HUES6 (cell line): ENCODE results near the gene P2RX5.

Source experiments
- H3K27ac ChIP-seq: 2 replicates; pipeline ENCODE4 v1.7.0; 2013; ENCODE audit warnings: low read depth, mild to moderate bottlenecking, low read length, inconsistent platforms
- H3K27me3 ChIP-seq: 2 replicates; pipeline ENCODE4 v1.6.1; 2013; ENCODE audit warnings: low read length; ENCODE audit not compliant: control insufficient read depth, insufficient read depth
- H3K36me3 ChIP-seq: 2 replicates; pipeline ENCODE4 v1.6.1; 2013; ENCODE audit warnings: low read length; ENCODE audit not compliant: control insufficient read depth, insufficient read depth
- H3K4me1 ChIP-seq: 2 replicates; pipeline ENCODE4 v1.6.1; 2013; ENCODE audit warnings: low read length; ENCODE audit not compliant: control insufficient read depth, insufficient read depth
- H3K4me3 ChIP-seq: 2 replicates; pipeline ENCODE4 v1.5.1; 2013; ENCODE audit warnings: low read depth, low read length
- H3K9ac ChIP-seq: one replicate; pipeline ENCODE4 v1.6.1; 2013; ENCODE audit warnings: mild to moderate bottlenecking, low read length
- H3K9me3 ChIP-seq: 2 replicates; pipeline ENCODE4 v1.6.1; 2013; ENCODE audit warnings: low read depth, low read length; ENCODE audit not compliant: control insufficient read depth, insufficient read depth

The P2RX5 gene

DNA sequence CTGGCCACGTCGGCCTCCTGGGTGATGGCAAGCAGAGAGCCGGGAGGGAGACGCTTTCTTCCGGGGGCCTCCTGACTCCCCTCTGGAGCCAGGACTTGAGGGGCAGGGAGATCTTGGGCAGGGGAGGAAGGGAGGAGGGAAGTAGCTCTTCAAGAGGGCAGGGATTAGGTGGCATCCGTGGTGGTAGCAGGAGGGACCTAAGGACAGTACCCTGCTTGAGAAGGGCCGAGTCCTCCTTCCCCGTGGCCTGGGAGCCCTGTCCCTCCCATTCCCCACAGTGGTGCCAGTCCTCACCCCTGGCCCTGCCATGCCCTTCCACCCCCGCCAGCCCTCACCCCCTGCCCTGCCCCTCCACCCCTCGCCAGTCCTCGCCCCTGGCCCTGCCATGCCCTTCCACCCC, 40.2 kb downstream of the P2RX5 start:
- Histone ChIP-seq H3K9me3 (no peaks in the 10 kb centered on the region), H3K36me3 (peaks cover 27% of the 10 kb centered on the region), H3K27me3 (no peaks in the 10 kb centered on the region), H3K4me1 (peaks cover 7% of the 10 kb centered on the region), H3K9ac (no peak overlapping the region), H3K4me3 (no peak overlapping the region), H3K27ac (no peak overlapping the region)

GRCh38 chr17:3647769-3648555, 48.0 kb downstream of the P2RX5 start:
- H3K27ac ChIP-seq = no peak overlapping the region
- H3K36me3 ChIP-seq = peaks cover 38% of the 10 kb centered on the region
- no peaks in the 10 kb centered on the region for H3K4me1 ChIP-seq

DNA sequence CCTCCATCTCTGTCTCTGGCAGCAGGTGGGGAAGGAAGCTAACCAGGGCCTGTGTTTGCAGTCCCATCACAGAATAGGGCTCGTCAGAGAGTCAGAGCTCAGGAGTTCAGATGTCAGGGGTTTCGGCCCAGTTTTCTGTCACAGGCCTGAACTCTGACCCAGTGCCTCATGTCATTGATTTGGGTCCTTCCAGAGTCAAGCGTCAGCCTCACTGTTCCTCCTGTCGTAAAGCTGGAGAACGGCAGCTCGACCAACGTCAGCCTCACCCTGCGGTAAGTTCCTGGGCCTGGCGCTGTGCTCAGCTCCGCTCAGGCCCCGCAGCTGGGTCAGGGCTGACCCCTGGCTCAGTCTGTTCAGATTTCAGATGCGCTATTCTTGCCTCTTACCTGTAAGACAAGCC, 48.7 kb downstream of the P2RX5 start:
- Histone ChIP-seq H3K9ac (no peak overlapping the region), H3K36me3 (peaks cover 38% of the 10 kb centered on the region)

More at GRCh38 chr17:3647769-3648555, 48.0 kb downstream of the P2RX5 start:
- Histone ChIP-seq H3K27me3 (no peaks in the 10 kb centered on the region), H3K4me3 (no peak overlapping the region), H3K9ac (no peak overlapping the region), H3K9me3 (no peaks in the 10 kb centered on the region)

DNA sequence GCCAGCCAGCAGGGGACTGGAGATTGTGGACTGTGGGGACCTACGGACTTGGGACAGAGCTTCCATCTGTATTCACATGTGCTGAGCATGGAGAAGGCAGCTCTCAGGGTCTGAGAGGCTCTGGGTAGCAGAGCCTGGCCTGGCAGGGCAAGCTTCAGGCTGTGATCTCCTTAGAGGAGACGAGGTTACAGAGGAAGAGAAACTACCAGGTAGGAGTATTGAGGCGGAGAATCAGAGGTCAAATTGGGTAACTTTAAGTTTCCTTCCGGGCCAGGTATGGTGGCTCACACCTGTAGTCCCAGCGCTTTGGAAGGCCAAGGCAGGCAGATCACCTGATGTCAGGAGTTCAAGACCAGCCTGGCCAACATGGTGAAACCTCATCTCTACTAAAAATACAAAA, 50.6 kb downstream of the P2RX5 start:
- Histone ChIP-seq H3K27me3 (no peaks in the 10 kb centered on the region), H3K4me3 (no peak overlapping the region), H3K9me3 (no peaks in the 10 kb centered on the region), H3K27ac (no peak overlapping the region), H3K4me1 (peaks cover 8% of the 10 kb centered on the region), H3K9ac (no peak overlapping the region), H3K36me3 (peaks cover 42% of the 10 kb centered on the region)

More for the DNA sequence above, 48.7 kb downstream of the P2RX5 start:
- Histone ChIP-seq H3K4me3 (no peak overlapping the region), H3K27ac (no peak overlapping the region), H3K27me3 (no peaks in the 10 kb centered on the region), H3K4me1 (no peaks in the 10 kb centered on the region), H3K9me3 (no peaks in the 10 kb centered on the region)

DNA sequence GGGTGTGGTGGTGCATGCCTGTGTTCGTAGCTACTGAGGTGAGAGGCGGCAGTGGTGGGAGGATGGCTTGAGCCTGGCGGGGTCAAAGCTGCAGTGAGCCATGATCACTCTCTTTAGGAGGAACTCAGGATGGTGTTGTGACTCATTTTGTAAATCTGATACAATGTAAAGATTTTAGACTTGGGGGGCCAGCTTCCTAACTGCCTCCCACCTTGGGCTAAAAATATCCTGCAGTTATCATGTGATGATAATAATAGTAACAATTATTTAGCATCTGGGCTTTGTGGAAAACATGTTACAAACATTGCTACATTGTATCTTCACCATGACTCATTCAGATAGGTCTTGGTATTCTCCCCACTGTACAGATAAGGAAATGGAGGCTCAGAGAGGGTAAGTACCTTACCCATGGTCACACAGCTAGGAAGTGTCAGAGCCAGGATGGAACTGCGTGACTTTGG, 52.0 kb downstream of the P2RX5 start:
- peaks cover 12% of the 10 kb centered on the region for H3K4me1 ChIP-seq
- H3K27me3 ChIP-seq = no peaks in the 10 kb centered on the region
- H3K36me3 ChIP-seq = peaks cover 35% of the 10 kb centered on the region
- H3K9me3 ChIP-seq = no peaks in the 10 kb centered on the region
- H3K4me3 ChIP-seq = no peak overlapping the region
- H3K27ac ChIP-seq = no peak overlapping the region
- no peak overlapping the region for H3K9ac ChIP-seq

DNA sequence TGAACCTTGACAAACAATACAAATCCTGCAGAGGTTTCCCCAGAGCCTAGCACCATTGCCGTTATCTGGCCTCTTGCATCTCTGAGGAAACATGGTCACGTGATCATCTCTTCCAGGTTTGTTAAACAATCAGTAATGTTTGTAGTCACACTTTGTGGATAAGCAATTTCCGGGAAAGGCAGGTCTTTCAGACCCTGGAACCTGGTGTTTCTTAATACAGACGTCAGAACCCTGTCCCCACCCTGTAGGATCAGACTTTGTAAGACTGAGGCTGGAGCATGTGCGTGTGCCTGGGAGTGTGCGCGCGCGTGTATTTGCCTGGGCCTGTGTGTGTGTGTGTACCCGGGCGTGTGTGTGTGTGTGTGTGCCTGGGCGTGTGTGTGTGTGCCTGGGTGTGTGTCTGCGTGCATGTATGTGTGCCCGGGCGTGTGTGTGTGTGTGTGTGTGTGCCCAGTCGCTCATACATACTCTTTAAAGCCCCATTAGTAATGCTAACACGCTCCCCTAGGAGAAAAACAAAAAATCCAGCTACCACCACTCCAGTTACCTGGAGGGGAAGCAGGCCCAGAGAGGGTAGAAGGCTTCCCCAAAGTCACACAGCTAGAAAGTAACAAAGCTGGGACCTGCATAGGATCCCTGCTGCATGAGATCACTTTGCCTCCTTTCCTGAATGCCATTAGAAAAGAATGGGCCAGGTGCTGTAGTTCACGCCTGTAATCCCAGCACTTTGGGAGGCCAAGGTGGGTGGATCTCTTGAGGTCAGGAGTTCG, 54.1 kb downstream of the P2RX5 start:
- Histone ChIP-seq H3K27ac (no peak overlapping the region; the same call in 1 of the 2 replicates), H3K9me3 (no peaks in the 10 kb centered on the region), H3K4me3 (no peak overlapping the region), H3K4me1 (peaks cover 12% of the 10 kb centered on the region), H3K36me3 (peaks cover 29% of the 10 kb centered on the region), H3K27me3 (no peaks in the 10 kb centered on the region), H3K9ac (no peak overlapping the region)

- Histone ChIP-seq H3K4me1 (peaks cover 12% of the 10 kb centered on the region), H3K9ac (no peak overlapping the region), H3K9me3 (no peaks in the 10 kb centered on the region), H3K27me3 (no peaks in the 10 kb centered on the region), H3K4me3 (no peak overlapping the region), H3K36me3 (peaks cover 27% of the 10 kb centered on the region), H3K27ac (peak overlapping the region; percentile 62; the same call in 1 of the 2 replicates)
Observed at GRCh38 chr17:3641014-3641413, 54.9 kb downstream of the P2RX5 start.

- peaks cover 23% of the 10 kb centered on the region for H3K36me3 ChIP-seq
- no peak overlapping the region for H3K4me3 ChIP-seq
- 0 out of 2 replicates have a peak overlapping the region, but pooled peaks have one; percentile 32 for H3K27ac ChIP-seq
Observed at GRCh38 chr17:3639981-3640596, 55.9 kb downstream of the P2RX5 start.

DNA sequence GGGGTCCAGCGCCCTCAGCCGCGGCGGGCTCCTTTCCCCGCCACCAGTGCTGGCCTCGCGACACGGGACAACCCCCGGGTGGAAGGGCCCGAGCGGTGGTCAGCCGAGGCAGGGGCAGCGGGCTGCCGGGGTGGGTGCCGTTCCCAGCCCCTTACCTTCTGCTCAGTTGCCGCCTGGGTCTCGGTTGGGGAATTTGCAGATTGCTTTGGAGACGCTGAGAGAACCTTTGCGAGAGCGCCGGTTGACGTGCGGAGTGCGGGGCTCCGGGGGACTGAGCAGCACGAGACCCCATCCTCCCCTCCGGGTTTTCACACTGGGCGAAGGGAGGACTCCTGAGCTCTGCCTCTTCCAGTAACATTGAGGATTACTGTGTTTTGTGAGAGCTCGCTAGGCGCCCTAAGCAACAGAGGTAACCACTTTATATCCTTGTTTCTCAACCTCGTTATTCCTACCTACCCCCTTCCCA, 59.0 kb downstream of the P2RX5 start:
- peaks cover 12% of the 10 kb centered on the region for H3K4me1 ChIP-seq
- H3K36me3 ChIP-seq = peaks cover 23% of the 10 kb centered on the region
- H3K9me3 ChIP-seq = no peaks in the 10 kb centered on the region
- peak overlapping the region; percentile 94 for H3K4me3 ChIP-seq
- H3K27ac ChIP-seq = peak overlapping the region; percentile 95
- H3K27me3 ChIP-seq = no peaks in the 10 kb centered on the region
- H3K9ac ChIP-seq = peak overlapping the region; percentile 88

More at GRCh38 chr17:3639981-3640596, 55.9 kb downstream of the P2RX5 start:
- no peaks in the 10 kb centered on the region for H3K9me3 ChIP-seq
- no peaks in the 10 kb centered on the region for H3K27me3 ChIP-seq
- H3K9ac ChIP-seq = no peak overlapping the region
- H3K4me1 ChIP-seq = peaks cover 12% of the 10 kb centered on the region

DNA sequence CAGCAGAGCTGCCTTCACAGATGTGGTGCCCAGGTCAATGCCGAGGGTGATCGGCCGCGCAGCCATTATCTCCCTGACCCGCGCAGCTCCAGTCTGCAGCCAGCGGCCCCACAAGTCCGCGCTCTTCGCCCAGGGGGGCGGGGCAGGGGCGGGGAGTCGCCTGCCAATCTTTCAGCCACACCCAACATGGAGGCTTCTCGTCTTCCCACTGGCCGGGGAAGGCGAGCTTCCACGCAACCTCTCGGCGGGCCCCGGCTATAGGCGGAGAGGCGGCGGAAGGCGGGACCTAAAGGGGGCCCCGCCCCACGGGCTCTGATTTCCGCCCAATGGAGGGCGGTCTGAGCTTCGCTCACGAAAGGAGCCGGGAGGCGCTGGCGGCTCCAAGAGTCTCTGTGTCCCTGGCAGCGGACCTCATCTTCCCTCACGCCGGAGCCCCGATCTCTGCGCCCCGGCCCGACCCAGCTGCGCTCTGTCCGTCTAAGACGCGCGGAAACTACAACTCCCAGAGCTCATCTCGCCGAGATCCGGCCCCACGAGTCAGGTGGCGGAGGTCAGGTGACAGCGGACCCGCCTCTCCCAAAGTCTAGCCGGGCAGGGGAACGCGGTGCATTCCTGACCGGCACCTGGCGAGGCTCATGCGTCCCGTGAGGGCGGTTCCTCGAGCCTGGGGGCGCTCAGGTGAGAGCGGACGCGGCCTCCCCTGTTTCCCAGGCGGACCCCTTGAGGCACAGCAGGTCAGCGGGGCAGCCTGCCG, 59.6 kb downstream of the P2RX5 start, which contains the start of the genes CTNS and SHPK:
TSS of gene CTNS (plus strand) at position 607 of the 754 bp plus-strand sequence. CDS start 3,447 bp downstream, outside the sequence.
TSS of gene SHPK (minus strand) at position 97 of the 754 bp plus-strand sequence. CDS start at position 66, 31 bp downstream.
- Histone ChIP-seq H3K36me3 (peaks cover 18% of the 10 kb centered on the region), H3K4me3 (peak within 1 kb of the TSS; percentile 94), H3K4me1 (peaks cover 12% of the 10 kb centered on the region)

More for the DNA sequence above, 59.6 kb downstream of the P2RX5 start, which contains the start of the genes CTNS and SHPK:
- no peaks in the 10 kb centered on the region for H3K9me3 ChIP-seq
- H3K9ac ChIP-seq = peak within 1 kb of the TSS; percentile 88
- H3K27ac ChIP-seq = peak within 1 kb of the TSS; percentile 95
- H3K27me3 ChIP-seq = no peaks in the 10 kb centered on the region
